DND-41 (cell line): ENCODE results near the gene ELAVL2.

Source experiments
- ATAC-seq: fragments of 200-7000 bp; cut with Tn5 transposase; 3 replicates; pipeline ENCODE4 v1.9.1; 2021; ENCODE audit warnings: low read depth; ENCODE audit not compliant: insufficient read depth
- DNase-seq: peaks from one replicate; pipeline ENCODE4 v3.0.0-alpha.2; 2020
- H2AFZ ChIP-seq: 2 replicates; pipeline ENCODE4 v1.6.0; 2012; ENCODE audit warnings: low read depth, low read length
- H3K27ac ChIP-seq: 2 replicates; pipeline ENCODE4 v1.5.1; 2012; ENCODE audit warnings: low read length, inconsistent platforms
- H3K27me3 ChIP-seq: fragments of 200-600 bp; sonication (generic); 2 replicates; pipeline ENCODE4 v1.6.0; 2012; ENCODE audit warnings: low read length, mild to moderate bottlenecking, inconsistent platforms; ENCODE audit not compliant: insufficient read depth, poor library complexity
- H3K36me3 ChIP-seq: 2 replicates; pipeline ENCODE4 v1.5.1; 2012; ENCODE audit warnings: low read length, inconsistent platforms; ENCODE audit not compliant: insufficient read depth
- H3K4me1 ChIP-seq: 2 replicates; pipeline ENCODE4 v1.5.1; 2012; ENCODE audit warnings: mild to moderate bottlenecking, low read length; ENCODE audit not compliant: insufficient read depth
- H3K4me2 ChIP-seq: 2 replicates; pipeline ENCODE4 v1.6.0; 2012; ENCODE audit warnings: mild to moderate bottlenecking, moderate library complexity, low read length, inconsistent platforms; ENCODE audit not compliant: insufficient read depth
- H3K4me3 ChIP-seq, 2 experiments: fragments of 200-600 bp in 1 of 2; shearing (Covaris generic) in 1 of 2; 2 replicates each; pipeline ENCODE4 v1.5.1; 2012 to 2016; ENCODE audit warnings: inconsistent platforms in 2 of 2, low read length in 2 of 2, mild to moderate bottlenecking in 2 of 2, low read depth in 1 of 2, moderate library complexity in 1 of 2
- H3K79me2 ChIP-seq: 2 replicates; pipeline ENCODE4 v1.6.0; 2012; ENCODE audit warnings: low read length, inconsistent platforms; ENCODE audit not compliant: insufficient read depth
- H3K9ac ChIP-seq: 2 replicates; pipeline ENCODE4 v1.6.0; 2012; ENCODE audit warnings: low read depth, mild to moderate bottlenecking, inconsistent platforms, low read length, moderate library complexity
- H3K9me3 ChIP-seq: 2 replicates; pipeline ENCODE4 v1.5.1; 2012; ENCODE audit warnings: low read length, moderate library complexity, mild to moderate bottlenecking, inconsistent platforms; ENCODE audit not compliant: insufficient read depth, severe bottlenecking
- H4K20me1 ChIP-seq: 2 replicates; pipeline ENCODE4 v1.6.0; 2012; ENCODE audit warnings: low read length; ENCODE audit not compliant: insufficient read depth
- EZH2 ChIP-seq: IDR thresholded peaks from 3 replicates; pipeline ENCODE4 v1.6.1; 2012; ENCODE audit warnings: borderline replicate concordance, low read depth, mild to moderate bottlenecking, moderate library complexity, low read length, inconsistent platforms; ENCODE audit not compliant: severe bottlenecking
- TF ChIP-seq, protein P1 (sequence below): IDR thresholded peaks from 2 replicates; pipeline ENCODE4 v1.5.1; 2012; ENCODE audit warnings: borderline replicate concordance, low read length, moderate library complexity, mild to moderate bottlenecking; ENCODE audit not compliant: poor library complexity, severe bottlenecking; ENCODE audit errors: extremely low read depth

Gene ELAVL2

DNA sequence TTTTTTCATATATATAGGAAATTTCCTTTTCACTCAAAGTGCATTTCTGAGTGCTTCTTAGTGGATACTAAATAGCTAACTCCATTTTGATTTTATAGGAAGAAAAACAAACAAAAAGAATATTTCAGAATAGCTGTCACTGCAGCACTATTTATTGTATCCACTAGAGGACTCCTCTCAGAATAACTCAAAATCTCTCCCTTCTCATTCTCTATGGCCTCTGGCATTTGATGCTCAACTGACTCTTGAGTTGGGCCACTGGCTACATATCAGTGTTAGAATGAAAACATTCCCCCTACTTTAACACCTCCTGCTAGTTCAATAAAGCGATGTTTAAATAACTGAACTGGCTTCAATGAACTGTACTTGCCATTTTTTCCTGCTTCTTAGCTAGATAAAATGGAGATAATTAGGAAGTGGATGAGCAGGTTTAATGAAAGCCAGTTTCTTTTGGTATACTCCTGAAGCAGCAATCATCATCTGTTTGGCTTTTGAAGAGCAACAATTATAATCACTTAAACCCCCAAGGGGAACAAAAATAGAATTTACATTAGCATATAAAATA, 16.6 kb upstream of the ELAVL2 start:
- DNase-seq (no peak), ATAC-seq (no peak)
- TF ChIP-seq, protein P1, sequence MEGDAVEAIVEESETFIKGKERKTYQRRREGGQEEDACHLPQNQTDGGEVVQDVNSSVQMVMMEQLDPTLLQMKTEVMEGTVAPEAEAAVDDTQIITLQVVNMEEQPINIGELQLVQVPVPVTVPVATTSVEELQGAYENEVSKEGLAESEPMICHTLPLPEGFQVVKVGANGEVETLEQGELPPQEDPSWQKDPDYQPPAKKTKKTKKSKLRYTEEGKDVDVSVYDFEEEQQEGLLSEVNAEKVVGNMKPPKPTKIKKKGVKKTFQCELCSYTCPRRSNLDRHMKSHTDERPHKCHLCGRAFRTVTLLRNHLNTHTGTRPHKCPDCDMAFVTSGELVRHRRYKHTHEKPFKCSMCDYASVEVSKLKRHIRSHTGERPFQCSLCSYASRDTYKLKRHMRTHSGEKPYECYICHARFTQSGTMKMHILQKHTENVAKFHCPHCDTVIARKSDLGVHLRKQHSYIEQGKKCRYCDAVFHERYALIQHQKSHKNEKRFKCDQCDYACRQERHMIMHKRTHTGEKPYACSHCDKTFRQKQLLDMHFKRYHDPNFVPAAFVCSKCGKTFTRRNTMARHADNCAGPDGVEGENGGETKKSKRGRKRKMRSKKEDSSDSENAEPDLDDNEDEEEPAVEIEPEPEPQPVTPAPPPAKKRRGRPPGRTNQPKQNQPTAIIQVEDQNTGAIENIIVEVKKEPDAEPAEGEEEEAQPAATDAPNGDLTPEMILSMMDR: no peak
- no peaks in the 10 kb centered on the region for H3K4me1 ChIP-seq
- H3K79me2 ChIP-seq: no peaks in the 10 kb centered on the region
- H4K20me1 ChIP-seq: no peaks in the 10 kb centered on the region
- no peaks in the 10 kb centered on the region for H3K27me3 ChIP-seq
- H3K9me3 ChIP-seq: no peaks in the 10 kb centered on the region
- H3K27ac ChIP-seq: no peak overlapping the region
- no peak overlapping the region for H2AFZ ChIP-seq
- no peaks in the 10 kb centered on the region for H3K36me3 ChIP-seq
- H3K4me2 ChIP-seq: no peak overlapping the region
- H3K4me3 ChIP-seq: no peak overlapping the region
- no peak overlapping the region for H3K9ac ChIP-seq

DNA sequence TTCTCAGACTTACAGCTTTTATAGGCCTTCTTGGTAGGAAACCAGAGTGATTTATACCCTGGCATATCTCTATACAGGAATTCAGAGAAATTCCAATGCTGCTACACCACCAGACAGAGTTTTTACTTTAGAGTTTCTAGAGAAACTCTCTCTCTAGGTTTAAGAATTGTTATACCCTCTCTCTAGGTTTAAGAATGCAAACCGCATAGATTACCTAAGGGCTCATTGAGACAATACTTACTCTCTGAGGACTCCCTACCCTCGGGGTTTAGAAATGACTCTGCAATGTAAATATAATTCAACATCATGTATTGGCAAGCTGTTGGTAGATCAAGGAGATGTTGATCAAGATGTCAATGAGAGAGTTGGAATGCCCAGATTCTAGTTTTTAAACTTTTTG, 15.3 kb upstream of the ELAVL2 start:
- DNase-seq (no peak), ATAC-seq (no peak)
- TF ChIP-seq EZH2: no peak
- TF ChIP-seq, protein P1: no peak
- H3K36me3 ChIP-seq: no peaks in the 10 kb centered on the region
- H3K27me3 ChIP-seq: no peaks in the 10 kb centered on the region
- no peak overlapping the region for H3K4me3 ChIP-seq
- H3K4me1 ChIP-seq: no peaks in the 10 kb centered on the region
- H2AFZ ChIP-seq: no peak overlapping the region
- no peaks in the 10 kb centered on the region for H4K20me1 ChIP-seq
- no peak overlapping the region for H3K9ac ChIP-seq
- H3K4me2 ChIP-seq: no peak overlapping the region
- no peak overlapping the region for H3K27ac ChIP-seq
- H3K79me2 ChIP-seq: no peaks in the 10 kb centered on the region
- H3K9me3 ChIP-seq: no peaks in the 10 kb centered on the region

DNA sequence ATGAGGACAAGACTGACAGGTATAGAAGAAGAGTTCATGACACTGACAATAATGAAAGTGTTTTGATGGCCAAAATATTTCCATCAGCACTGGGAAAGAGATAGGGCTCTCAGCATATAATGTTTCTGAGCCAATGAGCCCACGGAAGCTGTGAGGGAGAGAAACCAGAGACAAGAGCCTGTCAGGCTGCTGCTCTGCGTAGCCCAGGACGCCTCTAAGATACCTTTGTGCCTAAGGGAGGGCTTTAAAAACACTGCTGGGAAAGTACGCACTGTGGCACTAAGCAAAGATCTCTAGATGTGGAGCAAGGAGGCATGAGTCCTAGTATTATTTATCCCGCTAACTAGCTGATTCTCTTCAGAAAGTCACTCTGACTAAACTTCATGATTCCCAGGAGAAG, 11.0 kb upstream of the ELAVL2 start:
- Histone ChIP-seq H3K27me3 (no peaks in the 10 kb centered on the region), H3K4me2 (no peak overlapping the region), H3K4me1 (no peaks in the 10 kb centered on the region)

More for the DNA sequence above, 11.0 kb upstream of the ELAVL2 start:
- no peak for ATAC-seq
- no peak overlapping the region for H3K4me3 ChIP-seq
- no peaks in the 10 kb centered on the region for H3K79me2 ChIP-seq
- no peak overlapping the region for H2AFZ ChIP-seq
- H3K9ac ChIP-seq: no peak overlapping the region
- no peaks in the 10 kb centered on the region for H3K9me3 ChIP-seq
- TF ChIP-seq, protein P1: no peak
- no peak for TF ChIP-seq EZH2
- H4K20me1 ChIP-seq: no peaks in the 10 kb centered on the region
- no peak overlapping the region for H3K27ac ChIP-seq
- no peak for DNase-seq
- H3K36me3 ChIP-seq: no peaks in the 10 kb centered on the region
